ENCODE measurements around the gene PRDM5.

DNA sequence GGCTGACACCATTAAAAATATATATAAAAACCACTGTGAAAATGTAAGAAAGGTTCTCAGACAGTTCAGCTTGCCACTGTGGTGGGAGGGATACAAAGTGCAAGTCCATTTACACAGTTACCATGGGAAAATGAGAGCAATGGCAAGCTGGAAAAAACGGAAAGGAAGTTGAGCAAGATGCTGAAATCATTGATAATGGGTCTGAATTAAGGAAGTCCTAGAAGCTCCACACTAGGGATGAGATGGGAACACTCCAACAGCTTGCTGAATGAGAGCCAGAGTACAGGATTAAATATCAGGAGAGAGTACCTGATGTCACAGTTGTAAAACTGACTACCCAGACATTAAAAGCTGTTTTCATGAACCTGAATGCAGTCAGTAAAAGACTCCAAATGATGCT, 218.6 kb downstream of the PRDM5 start:
- TF ChIP-seq, protein P1, sequence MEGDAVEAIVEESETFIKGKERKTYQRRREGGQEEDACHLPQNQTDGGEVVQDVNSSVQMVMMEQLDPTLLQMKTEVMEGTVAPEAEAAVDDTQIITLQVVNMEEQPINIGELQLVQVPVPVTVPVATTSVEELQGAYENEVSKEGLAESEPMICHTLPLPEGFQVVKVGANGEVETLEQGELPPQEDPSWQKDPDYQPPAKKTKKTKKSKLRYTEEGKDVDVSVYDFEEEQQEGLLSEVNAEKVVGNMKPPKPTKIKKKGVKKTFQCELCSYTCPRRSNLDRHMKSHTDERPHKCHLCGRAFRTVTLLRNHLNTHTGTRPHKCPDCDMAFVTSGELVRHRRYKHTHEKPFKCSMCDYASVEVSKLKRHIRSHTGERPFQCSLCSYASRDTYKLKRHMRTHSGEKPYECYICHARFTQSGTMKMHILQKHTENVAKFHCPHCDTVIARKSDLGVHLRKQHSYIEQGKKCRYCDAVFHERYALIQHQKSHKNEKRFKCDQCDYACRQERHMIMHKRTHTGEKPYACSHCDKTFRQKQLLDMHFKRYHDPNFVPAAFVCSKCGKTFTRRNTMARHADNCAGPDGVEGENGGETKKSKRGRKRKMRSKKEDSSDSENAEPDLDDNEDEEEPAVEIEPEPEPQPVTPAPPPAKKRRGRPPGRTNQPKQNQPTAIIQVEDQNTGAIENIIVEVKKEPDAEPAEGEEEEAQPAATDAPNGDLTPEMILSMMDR (IDR thresholded peaks at IDR 0.05; ENCODE audit: insufficient read depth, low read depth, low read length) = no peak
- no peak for TF ChIP-seq EZH2 (IDR thresholded peaks at IDR 0.05; ENCODE audit: insufficient read depth, low read length)
